GM18526 (cell line): ENCODE data around the gene DDO.

Experiments used
- POLR2A ChIP-seq: IDR thresholded peaks from 3 replicates; pipeline ENCODE4 v1.6.1; 2011; ENCODE audit not compliant: insufficient read length; ENCODE audit errors: extremely low read depth

Gene DDO, protein sequence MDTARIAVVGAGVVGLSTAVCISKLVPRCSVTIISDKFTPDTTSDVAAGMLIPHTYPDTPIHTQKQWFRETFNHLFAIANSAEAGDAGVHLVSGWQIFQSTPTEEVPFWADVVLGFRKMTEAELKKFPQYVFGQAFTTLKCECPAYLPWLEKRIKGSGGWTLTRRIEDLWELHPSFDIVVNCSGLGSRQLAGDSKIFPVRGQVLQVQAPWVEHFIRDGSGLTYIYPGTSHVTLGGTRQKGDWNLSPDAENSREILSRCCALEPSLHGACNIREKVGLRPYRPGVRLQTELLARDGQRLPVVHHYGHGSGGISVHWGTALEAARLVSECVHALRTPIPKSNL

DNA sequence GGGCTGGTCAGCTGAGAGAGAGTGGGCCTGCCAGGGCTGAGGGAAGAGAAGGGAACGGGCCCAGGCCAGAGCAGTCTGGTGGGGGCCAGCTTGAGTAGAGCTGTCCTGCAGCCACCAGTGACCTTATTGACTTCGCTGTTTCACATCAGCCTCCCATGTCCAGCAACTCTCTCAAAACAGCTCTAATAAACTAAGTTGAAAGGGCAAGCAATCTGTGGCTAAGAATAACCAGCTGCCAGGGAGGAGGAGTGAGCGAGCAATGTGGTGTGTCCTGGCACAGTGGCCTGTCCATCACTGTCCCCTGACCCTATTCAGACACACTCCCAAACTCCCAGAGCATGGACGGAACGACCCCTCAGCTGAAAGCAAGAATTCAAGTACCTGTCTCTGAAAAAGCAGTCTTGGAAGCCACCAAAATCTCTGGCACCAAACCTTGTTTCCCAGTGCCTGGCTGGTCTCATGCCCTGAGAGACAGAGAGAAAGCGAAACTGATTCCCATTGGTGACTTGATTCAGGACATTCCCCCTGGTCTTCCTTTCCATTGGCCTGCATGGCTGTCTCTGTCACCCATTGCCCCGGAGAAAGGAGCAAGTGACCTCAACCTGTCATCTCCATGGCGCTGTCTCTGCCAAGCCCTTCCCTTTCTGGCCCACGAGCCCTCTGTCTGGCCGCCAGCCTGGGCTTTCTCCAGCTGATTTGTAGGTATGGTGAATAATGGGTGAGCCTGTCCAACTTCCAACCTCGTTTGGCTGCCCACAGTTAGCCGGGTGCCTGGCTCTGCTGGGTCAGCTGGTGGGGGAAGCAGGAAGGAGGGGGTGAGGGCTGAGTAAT is at the start of gene DDO:
Gene DDO (minus strand): TSS at position 490 of the 831 bp plus-strand sequence. CDS start 2,113 bp downstream, outside the sequence.
- TF ChIP-seq POLR2A = no peak

DNA sequence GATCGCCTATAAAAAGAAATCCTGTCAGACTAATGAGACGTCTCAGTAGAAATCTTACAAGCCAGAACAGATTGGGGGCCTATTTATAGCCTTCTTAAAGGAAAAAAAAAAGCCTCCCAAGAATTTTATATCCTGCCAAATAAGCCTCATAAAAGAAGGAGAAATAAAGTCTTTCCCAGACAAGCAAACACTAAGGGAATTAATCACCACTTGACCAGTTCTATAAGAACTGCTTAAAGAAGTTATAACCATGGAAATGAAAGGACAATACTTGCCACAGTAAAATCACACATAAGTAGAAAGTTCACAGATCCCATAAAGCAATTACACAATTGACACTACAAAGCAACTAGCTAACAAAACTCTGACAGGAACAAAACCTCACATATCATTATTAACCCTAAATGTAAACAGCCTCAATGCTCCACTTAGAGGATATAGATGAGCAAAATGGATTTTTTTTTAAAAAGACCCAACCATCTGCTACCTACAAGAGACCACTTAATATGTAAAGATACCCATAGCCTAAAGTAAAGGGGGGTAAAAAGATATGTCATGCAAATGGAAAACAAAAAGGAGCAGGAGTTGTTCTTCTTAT is 47.6 kb upstream of the DDO start:
- TF ChIP-seq POLR2A = no peak

DNA sequence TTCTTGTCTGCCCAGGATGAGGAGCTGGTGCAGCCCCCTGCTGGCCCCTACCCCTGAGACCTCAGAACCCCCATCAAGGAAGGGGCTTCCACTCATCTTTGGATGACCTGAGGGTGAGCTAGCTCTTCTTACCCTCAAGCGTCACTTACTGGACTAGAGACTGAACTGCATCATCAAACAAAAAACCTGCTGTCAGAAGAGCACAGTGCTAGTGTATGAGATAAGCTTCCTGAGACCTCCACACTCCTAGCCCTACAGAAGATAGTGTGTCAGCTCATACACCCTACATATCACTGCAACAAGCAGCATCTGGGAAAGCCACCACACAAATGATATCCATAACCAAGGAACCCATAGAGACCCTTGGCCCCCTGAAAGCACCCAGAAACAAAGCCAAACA is 46.0 kb upstream of the DDO start:
- TF ChIP-seq POLR2A = no peak

DNA sequence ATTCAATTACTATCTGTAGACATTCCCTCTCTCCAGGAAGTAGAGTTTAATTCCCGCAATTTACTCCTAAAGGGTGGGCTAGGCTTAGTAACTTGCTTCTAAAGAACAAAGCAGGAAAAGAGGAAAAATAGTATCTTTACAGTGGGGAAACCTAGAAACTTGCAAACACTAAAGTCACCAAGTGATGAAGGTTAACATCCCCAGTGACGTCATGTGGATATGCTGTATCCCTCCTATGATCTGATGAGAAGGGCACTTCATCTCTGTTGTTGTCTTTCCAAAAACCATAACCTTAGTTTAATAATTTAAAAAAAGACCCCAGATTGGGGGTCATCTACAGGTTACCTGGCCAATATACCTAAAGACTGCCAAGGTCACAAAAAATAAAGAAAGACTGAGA is 43.8 kb upstream of the DDO start:
- no peak for TF ChIP-seq POLR2A

DNA sequence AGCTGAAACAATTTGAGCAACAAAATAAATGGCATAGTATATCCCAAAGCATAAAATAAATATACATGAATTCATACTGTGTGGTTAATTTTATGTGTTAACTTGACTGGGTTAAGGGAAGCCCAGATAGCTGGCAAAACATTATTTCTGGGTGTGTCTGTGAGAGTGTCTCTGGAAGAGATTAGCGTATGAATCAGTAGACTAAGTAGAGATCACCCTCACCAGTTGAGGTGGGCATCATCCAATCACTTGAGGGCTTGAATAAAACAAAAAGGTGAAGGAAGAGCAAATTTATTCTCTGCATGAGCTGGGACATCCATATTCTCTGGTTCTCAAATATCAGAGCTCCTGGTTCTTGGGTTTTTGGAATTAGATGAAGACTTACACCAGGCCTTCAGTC is 43.1 kb upstream of the DDO start:
- TF ChIP-seq POLR2A = no peak

DNA sequence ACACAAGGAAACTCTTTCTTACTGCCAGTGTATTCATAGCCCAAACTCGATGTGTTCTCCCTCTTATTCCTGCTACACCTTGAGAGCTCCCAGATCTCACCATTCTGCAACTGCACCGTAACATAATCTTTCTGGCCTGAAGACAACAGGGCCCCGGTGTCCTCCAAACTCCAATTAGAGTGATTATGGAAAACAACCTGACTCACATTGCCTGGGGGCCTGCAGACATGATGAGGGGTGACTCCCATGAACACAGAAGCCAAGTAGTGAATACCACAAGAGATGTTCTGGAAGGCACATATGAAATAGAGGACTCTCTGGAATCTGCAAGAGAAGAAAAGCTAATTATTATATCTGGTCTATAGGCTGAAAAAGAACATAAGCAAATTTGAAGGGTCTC is 41.3 kb upstream of the DDO start:
- TF ChIP-seq POLR2A = no peak

DNA sequence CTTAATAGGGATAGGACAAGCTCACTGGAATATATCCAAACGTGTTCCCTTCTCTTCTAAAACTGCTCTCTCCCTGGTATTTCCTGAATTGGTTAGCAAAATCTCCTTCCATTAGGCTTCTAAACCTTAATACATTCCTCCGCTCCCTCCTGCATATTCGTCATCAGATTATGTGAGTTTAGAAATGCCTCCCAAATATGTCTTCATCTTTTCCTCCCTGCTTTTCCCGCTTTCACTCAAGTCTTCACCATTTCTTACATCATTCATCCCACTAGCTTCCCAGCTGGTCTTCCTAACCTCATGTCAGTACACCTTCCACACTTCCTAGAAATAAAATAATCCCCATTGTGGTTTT is 34.1 kb upstream of the DDO start:
- TF ChIP-seq POLR2A = no peak

DNA sequence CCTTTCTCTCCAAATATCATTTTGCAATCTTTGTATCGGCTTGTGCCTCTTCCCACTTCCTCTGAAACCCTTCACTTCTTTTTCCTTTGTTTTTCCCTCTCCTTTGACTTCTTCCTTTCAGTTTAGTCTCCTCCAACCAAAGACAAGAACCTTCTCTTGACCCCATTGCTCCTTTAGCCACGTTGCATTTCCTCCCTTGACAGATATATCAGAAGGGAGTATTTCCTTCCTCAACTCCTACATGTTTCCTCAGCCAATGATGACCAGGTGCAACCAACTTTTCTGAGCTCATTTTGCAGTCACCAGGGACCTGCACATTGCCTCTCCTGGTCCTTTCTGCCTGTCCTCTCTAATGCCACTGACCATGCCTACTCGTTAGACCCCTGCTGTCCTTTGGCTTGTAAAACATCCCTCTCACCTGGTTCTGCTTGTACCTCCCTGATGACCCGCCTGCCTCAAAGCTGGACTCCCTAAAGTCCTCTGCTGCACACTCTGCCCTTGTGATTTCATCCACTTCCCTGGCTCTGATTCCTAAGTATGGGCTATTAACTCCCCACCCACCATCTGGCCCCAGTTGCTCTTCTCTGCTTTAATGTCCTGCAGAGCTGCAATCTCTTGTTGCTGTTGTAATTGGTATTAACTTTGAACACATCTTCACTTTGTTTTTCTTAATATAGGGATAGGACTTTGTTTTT is 33.6 kb upstream of the DDO start:
- no peak for TF ChIP-seq POLR2A

DNA sequence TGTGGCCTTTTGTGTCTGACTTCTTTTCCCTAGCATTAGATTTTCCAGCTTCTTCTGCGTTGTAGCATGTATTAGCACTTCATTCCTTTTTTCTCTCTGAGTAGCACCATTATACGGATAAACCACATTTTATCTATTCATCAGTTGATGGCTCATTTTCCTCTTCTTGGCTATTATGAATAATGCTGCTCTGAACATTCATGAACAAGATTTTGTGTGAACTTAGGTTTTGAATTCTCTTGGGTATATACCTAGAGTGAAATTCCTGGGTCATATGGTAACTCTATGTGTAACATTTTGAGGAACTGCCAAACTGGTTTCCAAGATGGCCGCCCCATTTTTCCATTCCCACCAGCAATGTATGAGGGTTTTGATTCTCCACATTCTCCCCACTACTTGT is 32.4 kb upstream of the DDO start:
- no peak for TF ChIP-seq POLR2A

DNA sequence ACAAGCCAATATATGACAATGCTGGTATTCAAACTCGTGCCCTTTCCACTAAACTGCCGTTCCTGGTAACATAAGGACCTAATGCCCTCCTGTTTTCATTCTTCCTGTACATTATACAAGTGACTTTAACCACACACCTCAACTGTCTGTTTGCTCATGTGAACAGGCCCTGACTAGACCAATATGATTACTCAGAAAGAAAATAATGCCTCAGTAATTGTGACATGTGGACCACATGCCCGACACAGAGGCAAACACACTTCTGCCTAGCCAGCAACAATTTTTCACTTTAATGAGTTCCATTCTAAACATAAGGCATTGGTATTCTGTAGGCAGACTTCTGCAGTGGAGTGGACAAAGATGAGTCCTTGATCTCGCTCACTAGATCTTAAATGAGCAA is 31.0 kb upstream of the DDO start:
- TF ChIP-seq POLR2A = no peak

DNA sequence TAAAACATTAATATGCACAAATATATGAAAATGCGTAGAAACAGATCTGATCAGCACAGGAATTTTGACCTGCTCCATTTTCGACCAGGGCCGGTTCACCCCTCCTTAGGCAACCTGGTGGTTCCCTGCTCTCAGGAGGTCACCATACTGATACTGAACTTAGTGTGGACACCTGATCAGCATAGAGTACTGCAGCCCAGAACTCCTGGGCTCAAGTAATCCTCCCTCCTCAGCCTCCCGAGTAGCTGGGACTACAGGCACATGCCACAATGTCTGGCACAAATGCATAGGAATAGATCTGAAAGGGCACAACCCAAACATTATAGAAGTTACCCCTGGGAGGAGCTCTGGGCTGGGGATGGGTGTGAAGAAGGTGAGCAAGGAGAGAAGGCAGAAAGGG is 24.7 kb upstream of the DDO start:
- no peak for TF ChIP-seq POLR2A

DNA sequence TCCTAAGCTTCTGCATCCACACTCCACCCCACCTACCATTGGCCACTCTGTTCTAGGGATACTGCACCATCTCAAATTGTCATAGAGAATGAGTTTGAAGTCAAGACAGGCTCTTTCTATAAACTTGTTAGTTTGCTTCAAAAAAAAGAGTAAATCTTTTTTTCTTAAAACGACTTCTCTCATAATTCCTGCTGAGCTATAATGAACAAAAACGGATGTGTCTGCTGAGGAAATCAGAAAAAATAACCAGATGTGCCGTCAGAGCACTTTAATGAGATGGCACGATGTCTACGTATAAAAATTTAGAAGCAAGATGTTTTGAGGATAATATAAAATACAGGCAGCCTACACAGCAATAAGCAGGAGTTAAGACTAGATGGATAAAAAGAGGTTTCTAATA is 24.0 kb upstream of the DDO start:
- TF ChIP-seq POLR2A = no peak

DNA sequence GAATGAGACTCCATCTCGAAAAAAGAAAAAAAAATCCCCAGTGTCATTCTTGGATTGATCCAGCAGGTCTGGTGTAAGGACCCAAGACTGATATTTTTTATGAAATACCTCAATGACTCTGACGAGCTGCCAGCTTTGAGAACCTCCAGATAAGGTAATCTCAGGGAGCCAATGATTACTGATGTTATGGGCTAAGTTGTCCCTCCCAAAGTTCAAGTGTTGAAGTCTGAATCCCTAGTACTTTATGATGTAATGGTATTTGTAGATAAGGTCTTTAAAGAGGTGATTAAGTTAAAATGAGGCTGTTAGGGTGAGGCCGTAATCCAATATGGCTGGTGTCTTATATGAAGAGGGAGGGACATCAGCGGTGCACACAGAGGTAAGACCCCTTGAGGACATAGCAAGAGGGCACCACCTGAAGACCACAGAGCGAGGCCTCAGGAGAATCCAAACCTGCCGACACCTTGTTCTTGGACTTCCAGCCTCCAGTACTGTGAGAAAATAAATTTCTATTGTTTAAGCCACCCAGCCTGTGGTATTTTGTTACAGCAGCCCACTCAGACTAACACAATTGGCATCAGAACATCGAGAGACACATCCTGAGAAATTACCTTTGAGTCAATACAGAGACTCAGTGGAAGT is 19.7 kb upstream of the DDO start:
- no peak for TF ChIP-seq POLR2A

DNA sequence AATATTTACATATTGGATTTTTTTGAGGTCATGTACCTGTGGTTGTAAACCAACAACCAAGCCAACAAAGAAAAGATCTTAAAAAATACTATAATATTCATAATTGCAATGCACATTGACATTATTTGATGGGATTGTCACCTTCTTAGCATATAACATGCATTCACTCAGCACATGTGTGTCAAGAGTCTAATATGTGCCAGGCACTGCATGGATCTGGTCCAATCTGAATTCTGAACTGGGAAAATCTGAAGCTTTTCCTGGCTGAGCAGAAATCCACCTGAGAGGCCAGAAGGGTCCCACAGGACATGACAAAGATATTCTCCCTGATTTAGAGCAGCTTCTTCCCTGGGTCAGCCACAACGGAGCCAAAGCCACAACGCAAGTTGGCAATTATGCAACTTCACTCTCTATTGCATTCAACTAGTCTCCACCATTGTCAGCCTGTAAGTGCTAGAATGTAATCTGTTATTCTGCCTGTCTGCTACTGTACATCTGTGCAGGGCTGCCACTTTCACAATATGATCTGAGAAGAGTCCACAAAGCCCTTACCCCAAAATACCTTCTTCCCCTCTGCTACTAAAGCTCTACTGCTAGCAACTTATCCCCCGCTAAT is 17.0 kb upstream of the DDO start:
- no peak for TF ChIP-seq POLR2A

DNA sequence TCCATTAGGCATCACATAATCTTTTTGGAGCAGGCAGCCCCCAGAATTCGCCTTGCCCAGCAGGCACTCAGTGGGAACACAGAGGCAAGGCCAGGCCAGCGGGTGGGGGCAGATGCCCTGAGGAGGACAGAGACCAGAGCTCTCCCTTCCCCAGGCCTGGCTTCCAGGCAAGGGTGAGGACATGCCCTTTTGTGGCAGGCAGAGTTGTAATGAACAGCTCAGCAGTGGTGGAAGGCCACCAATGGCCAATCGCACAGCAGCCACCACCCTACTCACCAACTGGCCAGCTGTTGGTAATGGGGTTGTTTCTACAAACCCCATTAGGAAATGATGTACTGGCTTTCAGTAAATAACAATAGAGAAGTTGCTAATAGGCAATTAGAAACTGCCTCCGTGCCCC is 15.4 kb upstream of the DDO start:
- TF ChIP-seq POLR2A = no peak
